Activated B cell treated with CpG ODN at 0.5 μM for 24 hours (primary cell): Measurements from ENCODE around the gene ATRNL1. TPM values are rescaled to one million over a fixed set of nuclear protein-coding genes. Genes with fewer than 3 reads are reported as not detected.

ENCODE experiments used
- ATAC-seq: fragments of 200-7000 bp; cut with Tn5 transposase; one replicate; pipeline ENCODE4 v1.10.0; 2021; ENCODE audit warnings: low read depth, mild to moderate bottlenecking, moderate library complexity
- CTCF ChIA-PET: fragments of 350-600 bp; sonication (Branson Sonifier 250); formaldehyde crosslinking; loops from one replicate; lab custom pipeline; 2021; ENCODE audit warnings: antibody characterized with exemption; lab: Charles Lee
- POLR2A ChIA-PET: fragments of 350-600 bp; sonication (Branson Sonifier 250); formaldehyde crosslinking; loops from one replicate; lab custom pipeline; 2021; ENCODE audit warnings: antibody characterized with exemption; lab: Charles Lee
- DNase-seq: peaks from one replicate; pipeline ENCODE4 v3.0.0; 2022
- H3K27ac Mint-ChIP-seq: one replicate; pipeline ENCODE4 v1.8.0; 2020; ENCODE audit warnings: mixed read lengths
- H3K27me3 Mint-ChIP-seq: one replicate; pipeline ENCODE4 v1.8.0; 2021; ENCODE audit warnings: mixed read lengths
- H3K36me3 Mint-ChIP-seq: one replicate; pipeline ENCODE4 v1.8.0; 2021; ENCODE audit warnings: low read depth, mixed read lengths
- H3K4me1 Mint-ChIP-seq: one replicate; pipeline ENCODE4 v1.8.0; 2021; ENCODE audit warnings: mixed read lengths
- H3K4me3 Mint-ChIP-seq: one replicate; pipeline ENCODE4 v1.8.0; 2020; ENCODE audit warnings: mild to moderate bottlenecking, mixed read lengths
- H3K9me3 Mint-ChIP-seq: one replicate; pipeline ENCODE4 v1.8.0; 2020; ENCODE audit warnings: mixed read lengths
- intact Hi-C: fragments of 100-400 bp; cut with micrococcal nuclease; formaldehyde crosslinking; loops from one replicate; pipeline ENCODE4 v1.15.1; 2024
- total RNA-seq: library from RNA; stranded (reverse); gene quantifications from 2 replicates; pipeline ENCODE4 v1.2.3, GENCODE V29; 2022
- TF ChIP-seq, protein P1 (sequence below): fragments of 200-600 bp; IDR thresholded peaks from one replicate; pipeline ENCODE4 v1.8.0; 2022; ENCODE audit warnings: antibody characterized with exemption, mild to moderate bottlenecking

The ATRNL1 gene
- total RNA-seq, 1 donor from 2014 or later: 1.2 TPM

- no peaks in the 10 kb centered on the region for H3K36me3 Mint-ChIP-seq
- POLR2A ChIA-PET: no interaction called here
- TF ChIP-seq, protein P1, sequence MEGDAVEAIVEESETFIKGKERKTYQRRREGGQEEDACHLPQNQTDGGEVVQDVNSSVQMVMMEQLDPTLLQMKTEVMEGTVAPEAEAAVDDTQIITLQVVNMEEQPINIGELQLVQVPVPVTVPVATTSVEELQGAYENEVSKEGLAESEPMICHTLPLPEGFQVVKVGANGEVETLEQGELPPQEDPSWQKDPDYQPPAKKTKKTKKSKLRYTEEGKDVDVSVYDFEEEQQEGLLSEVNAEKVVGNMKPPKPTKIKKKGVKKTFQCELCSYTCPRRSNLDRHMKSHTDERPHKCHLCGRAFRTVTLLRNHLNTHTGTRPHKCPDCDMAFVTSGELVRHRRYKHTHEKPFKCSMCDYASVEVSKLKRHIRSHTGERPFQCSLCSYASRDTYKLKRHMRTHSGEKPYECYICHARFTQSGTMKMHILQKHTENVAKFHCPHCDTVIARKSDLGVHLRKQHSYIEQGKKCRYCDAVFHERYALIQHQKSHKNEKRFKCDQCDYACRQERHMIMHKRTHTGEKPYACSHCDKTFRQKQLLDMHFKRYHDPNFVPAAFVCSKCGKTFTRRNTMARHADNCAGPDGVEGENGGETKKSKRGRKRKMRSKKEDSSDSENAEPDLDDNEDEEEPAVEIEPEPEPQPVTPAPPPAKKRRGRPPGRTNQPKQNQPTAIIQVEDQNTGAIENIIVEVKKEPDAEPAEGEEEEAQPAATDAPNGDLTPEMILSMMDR: no peak
Measured at GRCh38 chr10:115539142-115539762, 446.1 kb downstream of the ATRNL1 start.

DNA sequence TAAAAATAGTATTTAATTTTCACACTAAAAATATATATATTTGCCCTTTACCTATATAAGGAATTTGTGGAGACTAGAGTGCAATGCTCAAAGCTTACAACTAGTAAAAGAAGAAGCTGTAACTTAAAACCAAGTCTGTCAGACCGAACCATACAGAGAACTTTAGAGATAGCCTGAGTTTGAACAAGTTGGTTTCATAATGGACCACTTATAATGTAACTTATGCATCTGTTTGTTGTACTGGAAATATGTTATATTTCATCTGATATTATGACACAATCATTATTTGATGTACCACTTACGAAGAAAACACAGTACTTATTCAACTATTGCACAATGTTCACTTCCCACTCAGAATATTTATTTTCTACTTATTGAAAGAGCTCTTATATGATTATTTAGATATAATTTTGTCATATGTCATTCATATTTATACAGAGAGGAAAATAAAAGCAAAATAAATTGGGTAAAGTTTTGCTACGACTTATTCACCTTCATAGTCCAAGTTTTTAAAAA, 462.8 kb downstream of the ATRNL1 start:
- TF ChIP-seq, protein P1: no peak
- CTCF ChIA-PET: no interaction called here
- peaks cover 2% of the 10 kb centered on the region for H3K9me3 Mint-ChIP-seq

More at GRCh38 chr10:115539142-115539762, 446.1 kb downstream of the ATRNL1 start:
- intact Hi-C loops: no loop called here
- H3K4me1 Mint-ChIP-seq: no peaks in the 10 kb centered on the region
- H3K27ac Mint-ChIP-seq: no peak overlapping the region
- H3K27me3 Mint-ChIP-seq: no peaks in the 10 kb centered on the region
- ATAC-seq: no peak
- CTCF ChIA-PET: no interaction called here
- H3K9me3 Mint-ChIP-seq: no peaks in the 10 kb centered on the region
- no peak for DNase-seq
- H3K4me3 Mint-ChIP-seq: no peak overlapping the region

DNA sequence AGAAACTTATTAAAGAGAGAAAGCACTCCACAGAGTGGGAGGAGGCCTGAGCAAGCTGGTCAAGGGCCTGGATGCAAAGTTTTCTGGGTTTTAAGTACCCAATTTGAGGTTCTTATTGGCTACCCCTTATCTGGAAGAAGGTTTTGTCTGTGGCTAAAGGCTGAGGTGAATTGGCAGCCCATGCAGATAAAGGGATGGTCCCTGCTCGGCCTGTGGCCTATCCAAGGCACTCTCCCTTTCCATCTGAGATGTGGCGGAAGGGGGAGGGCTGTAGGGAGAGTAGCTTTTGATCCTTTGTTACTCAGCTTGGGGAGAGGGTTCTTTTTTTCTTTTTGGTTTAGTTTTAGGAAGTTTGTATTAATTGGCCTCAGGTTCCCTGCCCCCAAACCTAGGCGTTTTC, 465.1 kb downstream of the ATRNL1 start:
- Mint-ChIP-seq H3K9me3 (peaks cover 4% of the 10 kb centered on the region), H3K27me3 (no peaks in the 10 kb centered on the region), H3K4me1 (no peaks in the 10 kb centered on the region), H3K36me3 (no peaks in the 10 kb centered on the region), H3K27ac (no peak overlapping the region), H3K4me3 (no peak overlapping the region)
- TF ChIP-seq, protein P1: no peak
- ChIA-PET CTCF (no interaction called here), POLR2A (no interaction called here)
- ATAC-seq: no peak
- DNase-seq: no peak
- intact Hi-C loops: no loop called here

More for the DNA sequence above, 462.8 kb downstream of the ATRNL1 start:
- ATAC-seq (no peak), DNase-seq (no peak)
- H3K27ac Mint-ChIP-seq: no peak overlapping the region
- no peaks in the 10 kb centered on the region for H3K36me3 Mint-ChIP-seq
- H3K4me3 Mint-ChIP-seq: no peak overlapping the region
- no peaks in the 10 kb centered on the region for H3K27me3 Mint-ChIP-seq
- intact Hi-C loops: no loop called here
- POLR2A ChIA-PET: no interaction called here
- H3K4me1 Mint-ChIP-seq: no peaks in the 10 kb centered on the region

DNA sequence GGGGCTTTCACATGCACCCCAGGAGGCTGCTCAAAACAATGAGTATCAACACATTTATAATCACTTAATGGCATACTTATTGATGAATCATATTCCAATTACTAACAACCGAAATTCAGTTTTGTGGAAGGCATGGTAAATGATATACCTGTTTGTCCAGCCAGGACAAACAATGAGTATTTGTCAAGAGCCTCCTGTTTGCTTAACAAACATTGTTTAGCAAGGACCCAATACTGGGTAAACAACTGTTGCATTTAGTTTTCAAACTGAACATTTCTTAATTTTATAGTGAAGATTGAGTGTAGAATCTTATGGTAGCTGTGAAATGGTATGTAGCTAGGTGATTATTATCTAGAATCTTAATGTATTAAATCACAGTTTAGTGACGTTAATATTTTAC, 473.7 kb downstream of the ATRNL1 start:
- Mint-ChIP-seq H3K9me3 (peaks cover 2% of the 10 kb centered on the region), H3K4me1 (no peaks in the 10 kb centered on the region), H3K36me3 (no peaks in the 10 kb centered on the region), H3K27me3 (no peaks in the 10 kb centered on the region), H3K4me3 (no peak overlapping the region), H3K27ac (no peak overlapping the region)
- DNase-seq (no peak), ATAC-seq (no peak)
- intact Hi-C loops: no loop called here
- ChIA-PET POLR2A (no interaction called here), CTCF (no interaction called here)
- TF ChIP-seq, protein P1: no peak

GRCh38 chr10:115572740-115573455, 479.7 kb downstream of the ATRNL1 start:
- no peak overlapping the region for H3K4me3 Mint-ChIP-seq
- H3K4me1 Mint-ChIP-seq: no peaks in the 10 kb centered on the region
- ATAC-seq (no peak), DNase-seq (no peak)
- H3K27me3 Mint-ChIP-seq: no peaks in the 10 kb centered on the region
- TF ChIP-seq, protein P1: no peak
- H3K27ac Mint-ChIP-seq: no peak overlapping the region
- ChIA-PET POLR2A (no interaction called here), CTCF (no interaction called here)
- intact Hi-C loops: no loop called here
- H3K9me3 Mint-ChIP-seq: no peaks in the 10 kb centered on the region
- H3K36me3 Mint-ChIP-seq: no peaks in the 10 kb centered on the region
